Uterus (tissue), 4 donors: ENCODE data around the gene BSN. TPM values are rescaled to one million over a fixed set of nuclear protein-coding genes. Genes with fewer than 3 reads are reported as not detected.

Source experiments
- DNase-seq, 2 donors: peaks; one replicate each; pipeline ENCODE4 v3.0.0-alpha.2; 2019 to 2020
- H3K27ac ChIP-seq, 2 donors: fragments of 200-600 bp; sonication (generic); 1 replicate in 1 of 2; 2 replicates in 1 of 2; pipeline ENCODE4 v1.5.1; 2016 to 2018
- H3K27me3 ChIP-seq, 2 donors: fragments of 200-600 bp; sonication (generic); one replicate each; pipeline ENCODE4 v1.5.1; 2018 to 2019; ENCODE audit warnings: control low read depth in 1 of 2
- H3K36me3 ChIP-seq, 2 donors: fragments of 200-600 bp; sonication (generic); one replicate each; pipeline ENCODE4 v1.5.1; 2019; ENCODE audit warnings: control low read depth in 1 of 2
- H3K4me1 ChIP-seq, 2 donors: fragments of 200-600 bp; sonication (generic); one replicate each; pipeline ENCODE4 v1.5.1; 2018 to 2019; ENCODE audit warnings: control low read depth in 1 of 2
- H3K4me3 ChIP-seq, 2 donors: fragments of 200-600 bp; sonication (generic); 1 replicate in 1 of 2; 2 replicates in 1 of 2; pipeline ENCODE4 v1.5.1; 2018 to 2019; ENCODE audit warnings: mild to moderate bottlenecking in 1 of 2
- H3K9me3 ChIP-seq, 2 donors: fragments of 200-600 bp; sonication (generic); one replicate each; pipeline ENCODE4 v1.5.1; 2019; ENCODE audit warnings: control low read depth in 1 of 2
- CTCF ChIP-seq, 4 experiments: fragments of 200-600 bp in 2 of 4; fragments of 450-650 bp in 2 of 4; sonication (generic) in 2 of 4; IDR thresholded peaks; one replicate each; pipeline ENCODE4 v1.5.1; 2016 to 2019; ENCODE audit warnings: antibody characterized with exemption in 4 of 4, mild to moderate bottlenecking in 2 of 4, moderate library complexity in 1 of 4
- POLR2A ChIP-seq, 2 donors: fragments of 450-650 bp; IDR thresholded peaks; one replicate each; pipeline ENCODE4 v1.6.1; 2016; ENCODE audit warnings: antibody characterized with exemption in 2 of 2, mild to moderate bottlenecking in 1 of 2, moderate library complexity in 1 of 2
- intact Hi-C: fragments of 100-400 bp; cut with DNase I; formaldehyde crosslinking; loops from one replicate; pipeline ENCODE4 v1.15.1; 2023; ENCODE audit warnings: low total_unique reads
- total RNA-seq, 4 donors: library from RNA; depleted of rRNA in 3 of 4; stranded (reverse); fragments of >200 nt in 3 of 4; gene quantifications; one replicate each; pipeline versions ENCODE4 v1.1.0 to v1.2.4, GENCODE V29; 2014 to 2023
- donor health status: DM: yes; HTN: yes; CAD: no.

The BSN gene
- total RNA-seq, 4 donors from 2014 or later: 0.29 to 0.95 (median 0.60) TPM

GRCh38 chr3:49656541-49657112 lies 102.3 kb downstream of the BSN start:
- DNase-seq: no peak
- Histone ChIP-seq H3K4me1 (no peaks in the 10 kb centered on the region), H3K4me3 (no peak overlapping the region), H3K27ac (no peak overlapping the region), H3K27me3 (no peaks in the 10 kb centered on the region), H3K36me3 (no peaks in the 10 kb centered on the region), H3K9me3 (no peaks in the 10 kb centered on the region)
- TF ChIP-seq CTCF (IDR thresholded peaks at IDR 0.05) (no peak), POLR2A (IDR thresholded peaks at IDR 0.05) (no peak)
- intact Hi-C loops: no loop called here

- H3K27ac ChIP-seq: no peak overlapping the region
- intact Hi-C loops: no loop called here
- no peaks in the 10 kb centered on the region for H3K27me3 ChIP-seq
- H3K4me1 ChIP-seq: no peaks in the 10 kb centered on the region
- no peaks in the 10 kb centered on the region for H3K36me3 ChIP-seq
- no peak for DNase-seq
- H3K4me3 ChIP-seq: no peak overlapping the region
- TF ChIP-seq POLR2A (IDR thresholded peaks at IDR 0.05): no peak
- no peak for TF ChIP-seq CTCF (IDR thresholded peaks at IDR 0.05)
- H3K9me3 ChIP-seq: no peaks in the 10 kb centered on the region
Measured at GRCh38 chr3:49657208-49657915, 103.1 kb downstream of the BSN start.

GRCh38 chr3:49658711-49659110 lies 104.4 kb downstream of the BSN start:
- Histone ChIP-seq H3K4me3 (no peak overlapping the region), H3K4me1 (no peaks in the 10 kb centered on the region), H3K9me3 (no peaks in the 10 kb centered on the region), H3K27me3 (no peaks in the 10 kb centered on the region), H3K36me3 (no peaks in the 10 kb centered on the region), H3K27ac (no peak overlapping the region)
- intact Hi-C loops: no loop called here
- DNase-seq: no peak
- TF ChIP-seq POLR2A (IDR thresholded peaks at IDR 0.05) (no peak), CTCF (IDR thresholded peaks at IDR 0.05) (no peak)

GRCh38 chr3:49659756-49660155 lies 105.5 kb downstream of the BSN start:
- H3K9me3 ChIP-seq: no peaks in the 10 kb centered on the region
- TF ChIP-seq POLR2A (IDR thresholded peaks at IDR 0.05): no peak
- TF ChIP-seq CTCF (IDR thresholded peaks at IDR 0.05): no peak
- H3K4me1 ChIP-seq: no peaks in the 10 kb centered on the region
- no peaks in the 10 kb centered on the region for H3K36me3 ChIP-seq
- H3K4me3 ChIP-seq: no peak overlapping the region
- no peak overlapping the region for H3K27ac ChIP-seq
- intact Hi-C loops: no loop called here
- H3K27me3 ChIP-seq: no peaks in the 10 kb centered on the region
- DNase-seq: no peak

GRCh38 chr3:49661281-49661680 lies 107.0 kb downstream of the BSN start:
- Histone ChIP-seq H3K9me3 (no peaks in the 10 kb centered on the region), H3K27ac (no peak overlapping the region), H3K4me1 (no peaks in the 10 kb centered on the region), H3K36me3 (no peaks in the 10 kb centered on the region), H3K4me3 (no peak overlapping the region), H3K27me3 (no peaks in the 10 kb centered on the region)
- DNase-seq: no peak
- intact Hi-C loops: no loop called here
- TF ChIP-seq POLR2A (IDR thresholded peaks at IDR 0.05) (no peak), CTCF (IDR thresholded peaks at IDR 0.05) (no peak)
